Measurements from ENCODE around the gene UNC5B.
"Not testable (repeated sequence)": the region's sequence is repeated elsewhere in the genome, so short reads cannot be mapped to it uniquely, and the experiment has no call there.

Gene UNC5B

DNA sequence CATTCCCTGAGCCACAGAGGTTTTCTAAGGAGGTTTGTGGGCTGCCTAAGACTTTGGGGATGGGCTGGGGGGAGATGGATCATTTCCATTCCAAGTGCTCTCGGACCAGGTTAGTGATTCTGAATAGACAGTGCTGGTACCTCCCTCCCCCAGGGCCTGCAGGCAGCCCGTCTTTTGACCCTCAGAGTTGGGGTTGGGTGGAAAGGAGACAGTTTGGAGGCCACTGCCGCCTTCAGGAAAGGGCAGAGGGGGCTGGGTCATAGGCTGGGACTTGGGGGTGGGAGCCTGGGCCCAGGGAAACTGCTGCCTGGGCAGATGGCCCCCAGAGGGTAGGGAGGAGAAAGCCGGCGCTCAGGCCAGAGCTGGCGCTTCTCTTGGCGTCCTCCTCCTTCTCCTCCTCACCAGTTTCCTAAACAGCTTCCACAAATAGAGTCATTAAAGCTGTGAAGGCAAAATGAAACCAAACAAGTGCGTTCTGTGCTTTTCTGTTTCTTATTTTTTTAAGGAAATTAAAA lies 4.4 kb downstream of the UNC5B start:
- Histone ChIP-seq H3K4me3 (ENCODE audit: low read depth, low read length) (peak overlapping the region; percentile 87), H3K79me2 (ENCODE audit: control insufficient read depth, insufficient read depth, low read length, unreplicated experiment) (no peaks in the 10 kb centered on the region), H3K27ac (ENCODE audit: low read depth, low read length) (no peak overlapping the region), H3K36me3 (ENCODE audit: insufficient read depth, low read length) (no peaks in the 10 kb centered on the region), H2AFZ (ENCODE audit: low read length, unreplicated experiment) (peak overlapping the region; percentile 99), H3K27me3 (ENCODE audit: insufficient read depth, low read length) (no peaks in the 10 kb centered on the region), H3K4me1 (ENCODE audit: control insufficient read depth, insufficient read depth, low read length, unreplicated experiment) (peaks cover 14% of the 10 kb centered on the region)

DNA sequence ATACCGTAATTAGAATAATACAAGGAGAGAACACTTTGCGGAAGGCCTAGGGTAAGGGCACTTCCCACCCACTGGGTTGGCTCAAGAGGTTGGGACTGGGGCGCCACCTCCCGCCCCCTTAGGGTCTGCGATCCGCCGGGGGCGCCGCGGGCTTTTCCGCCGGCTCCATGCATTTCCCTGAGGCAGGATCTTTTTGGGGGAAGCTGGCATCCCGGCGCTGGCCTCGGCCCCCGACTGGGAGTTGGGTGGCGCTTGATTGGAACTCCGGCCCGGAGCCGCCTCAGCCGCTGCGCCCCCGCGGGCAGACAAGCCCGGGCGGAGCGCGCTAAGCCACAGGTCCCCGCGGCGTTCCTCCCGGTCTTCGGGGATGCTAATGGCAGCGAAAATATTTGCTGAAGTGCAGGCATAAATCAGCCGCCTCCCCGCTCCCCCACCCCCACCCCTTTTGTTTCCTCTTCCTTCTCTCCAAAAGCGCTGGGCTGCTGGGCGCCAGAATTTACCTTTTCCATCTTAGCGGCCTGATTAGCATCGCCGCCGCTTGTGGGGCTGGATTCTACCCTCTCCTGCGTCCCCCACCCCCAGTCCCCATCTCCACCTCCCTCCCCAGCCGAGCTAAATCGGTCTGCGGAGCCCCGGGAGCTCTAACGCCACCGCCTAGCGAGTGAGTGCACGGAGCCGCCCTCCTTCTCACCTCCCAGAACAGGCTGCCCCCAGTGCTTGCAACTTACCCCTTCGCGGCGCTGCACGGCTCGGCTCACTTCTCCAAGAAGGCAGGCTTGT lies 5.1 kb downstream of the UNC5B start:
- Histone ChIP-seq H3K79me2 (ENCODE audit: control insufficient read depth, insufficient read depth, low read length, unreplicated experiment) (no peaks in the 10 kb centered on the region), H3K4me3 (ENCODE audit: low read depth, low read length) (peak overlapping the region; percentile 87), H3K36me3 (ENCODE audit: insufficient read depth, low read length) (no peaks in the 10 kb centered on the region), H3K27ac (ENCODE audit: low read depth, low read length) (no peak overlapping the region), H3K4me1 (ENCODE audit: control insufficient read depth, insufficient read depth, low read length, unreplicated experiment) (peaks cover 12% of the 10 kb centered on the region), H3K27me3 (ENCODE audit: insufficient read depth, low read length) (no peaks in the 10 kb centered on the region), H2AFZ (ENCODE audit: low read length, unreplicated experiment) (peak overlapping the region; percentile 99)

DNA sequence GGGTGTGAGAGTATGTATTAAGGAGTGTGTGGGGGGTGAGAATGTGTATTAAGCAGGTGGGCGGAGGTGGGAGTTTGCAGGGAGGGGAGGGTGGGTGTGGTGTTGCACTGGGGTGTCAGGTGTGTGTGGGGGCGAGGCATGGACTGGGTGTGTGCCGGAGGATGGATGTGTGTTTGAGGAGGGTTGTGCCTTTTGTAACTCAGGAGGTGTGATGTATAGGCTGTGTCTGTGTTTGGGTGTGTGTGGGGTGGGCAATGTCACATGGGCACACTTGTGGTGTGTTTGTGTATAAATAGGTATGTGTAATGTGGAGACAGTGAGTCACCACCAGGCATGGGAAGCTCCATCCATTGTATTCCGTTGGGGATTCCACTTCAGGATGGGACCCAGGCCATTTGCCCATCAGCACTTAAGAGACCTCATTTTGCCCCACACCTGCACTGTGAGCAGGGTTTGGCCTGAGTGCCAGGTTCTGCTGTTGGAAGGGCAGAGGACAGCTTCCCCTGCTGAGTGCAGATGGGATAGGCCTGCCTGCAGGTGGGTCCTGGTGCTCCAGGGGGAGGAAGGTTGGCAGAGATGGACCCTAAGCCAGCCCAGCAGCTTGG lies 5.8 kb downstream of the UNC5B start:
- H3K4me1 ChIP-seq (ENCODE audit: control insufficient read depth, insufficient read depth, low read length, unreplicated experiment), result peaks cover 12% of the 10 kb centered on the region
- peak overlapping the region; percentile 87 for H3K4me3 ChIP-seq (ENCODE audit: low read depth, low read length)
- no peak overlapping the region for H3K27ac ChIP-seq (ENCODE audit: low read depth, low read length)
- no peak overlapping the region for H2AFZ ChIP-seq (ENCODE audit: low read length, unreplicated experiment)
- no peaks in the 10 kb centered on the region for H3K27me3 ChIP-seq (ENCODE audit: insufficient read depth, low read length)
- no peaks in the 10 kb centered on the region for H3K79me2 ChIP-seq (ENCODE audit: control insufficient read depth, insufficient read depth, low read length, unreplicated experiment)
- H3K36me3 ChIP-seq (ENCODE audit: insufficient read depth, low read length), result no peaks in the 10 kb centered on the region

DNA sequence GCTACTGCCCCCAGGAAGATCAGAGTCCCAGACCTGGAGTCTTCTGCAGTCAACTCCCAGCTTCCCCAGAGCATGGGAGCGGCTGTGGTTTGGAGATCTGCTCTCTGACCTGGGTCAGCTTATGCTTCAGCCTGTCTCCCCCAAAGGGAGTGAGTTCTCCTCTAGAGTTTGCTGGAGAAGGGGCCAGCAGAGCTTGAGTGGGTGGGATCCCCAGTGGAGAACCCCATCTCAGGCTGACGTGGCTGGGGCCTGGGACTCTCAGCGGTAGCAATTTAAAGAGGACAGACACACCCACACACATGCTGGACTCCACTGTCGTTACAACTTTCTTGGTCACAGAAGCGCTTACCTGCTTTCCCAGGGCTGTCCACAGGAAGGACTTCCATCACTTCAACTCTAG lies 6.3 kb downstream of the UNC5B start:
- Histone ChIP-seq H3K79me2 (ENCODE audit: control insufficient read depth, insufficient read depth, low read length, unreplicated experiment) (no peaks in the 10 kb centered on the region), H3K36me3 (ENCODE audit: insufficient read depth, low read length) (no peaks in the 10 kb centered on the region), H2AFZ (ENCODE audit: low read length, unreplicated experiment) (no peak overlapping the region), H3K4me1 (ENCODE audit: control insufficient read depth, insufficient read depth, low read length, unreplicated experiment) (peaks cover 12% of the 10 kb centered on the region), H3K4me3 (ENCODE audit: low read depth, low read length) (no peak overlapping the region), H3K27ac (ENCODE audit: low read depth, low read length) (no peak overlapping the region), H3K27me3 (ENCODE audit: insufficient read depth, low read length) (no peaks in the 10 kb centered on the region)

DNA sequence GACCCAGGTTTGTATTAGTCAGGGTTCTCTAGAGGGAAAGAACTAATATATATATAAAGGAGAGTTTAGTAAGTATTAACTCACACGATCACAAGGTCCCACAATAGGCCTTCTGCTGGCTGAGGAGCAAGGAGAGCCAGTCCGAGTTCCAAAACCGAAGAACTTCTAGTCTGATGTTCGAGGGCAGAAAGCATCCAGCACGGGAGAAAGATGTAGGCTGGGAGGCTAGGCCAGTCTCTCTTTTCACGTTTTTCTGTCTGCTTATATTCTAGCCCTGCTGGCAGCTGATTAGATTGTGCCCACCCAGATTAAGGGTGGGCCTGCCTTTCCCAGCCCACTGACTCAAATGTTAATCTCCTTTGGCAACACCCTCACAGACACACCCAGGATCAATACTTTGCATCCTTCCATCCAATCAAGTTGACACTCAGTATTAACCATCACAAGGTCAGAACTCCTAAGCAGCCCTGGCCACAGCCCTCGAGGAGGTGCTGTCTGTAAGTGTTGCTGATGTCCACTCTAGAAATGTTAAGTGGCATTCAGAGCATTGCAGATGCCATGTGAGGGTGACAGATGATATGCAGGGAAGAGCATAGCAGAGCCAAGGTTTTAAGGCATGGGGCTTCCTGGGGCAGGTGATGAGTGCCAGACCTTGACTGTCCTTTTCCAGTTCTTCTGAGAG lies 7.0 kb downstream of the UNC5B start:
- not testable (repeated sequence) for H3K36me3 ChIP-seq (ENCODE audit: insufficient read depth, low read length); H3K27me3 ChIP-seq (ENCODE audit: insufficient read depth, low read length); H2AFZ ChIP-seq (ENCODE audit: low read length, unreplicated experiment); H3K4me3 ChIP-seq (ENCODE audit: low read depth, low read length); H3K27ac ChIP-seq (ENCODE audit: low read depth, low read length); H3K79me2 ChIP-seq (ENCODE audit: control insufficient read depth, insufficient read depth, low read length, unreplicated experiment)
- H3K4me1 ChIP-seq (ENCODE audit: control insufficient read depth, insufficient read depth, low read length, unreplicated experiment), result peaks cover 12% of the 10 kb centered on the region

DNA sequence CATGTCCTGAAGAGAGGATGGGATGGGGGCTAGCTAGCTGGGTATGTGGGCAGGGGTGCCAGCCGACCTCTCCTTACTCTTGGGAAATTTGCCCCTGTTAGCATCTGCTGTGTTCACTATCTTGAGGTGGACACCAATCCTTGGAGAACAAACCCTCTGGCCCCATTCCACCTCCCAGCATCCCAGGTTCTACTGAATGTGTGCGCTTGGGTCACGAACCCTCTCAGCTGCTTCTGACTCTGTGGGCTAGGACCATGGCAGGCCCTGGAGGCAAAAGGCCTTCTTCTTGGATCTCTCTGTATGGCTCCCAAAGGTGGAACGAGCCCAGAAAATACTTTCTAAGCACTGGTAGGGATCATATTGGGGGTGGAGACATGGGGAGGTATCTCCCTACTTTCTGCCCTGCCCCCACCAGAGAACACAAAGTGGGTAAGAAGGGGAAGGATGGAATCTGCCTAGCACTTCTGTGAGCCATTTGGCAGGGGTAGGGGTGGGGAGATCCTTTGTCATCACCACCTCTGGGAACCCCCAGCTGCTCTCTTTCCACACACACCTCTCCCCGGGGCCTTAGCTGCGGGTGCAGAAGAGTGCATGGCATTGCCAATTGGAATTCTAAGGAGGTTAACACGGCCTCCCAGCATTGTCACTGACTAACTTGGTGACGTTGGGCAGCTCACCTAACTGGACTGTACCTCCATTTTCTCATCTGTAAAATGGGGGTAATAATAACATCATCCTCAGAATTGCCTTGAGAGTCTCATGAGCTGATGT lies 7.7 kb downstream of the UNC5B start:
- H3K27me3 ChIP-seq (ENCODE audit: insufficient read depth, low read length), result no peaks in the 10 kb centered on the region
- H3K79me2 ChIP-seq (ENCODE audit: control insufficient read depth, insufficient read depth, low read length, unreplicated experiment), result no peaks in the 10 kb centered on the region
- H3K4me1 ChIP-seq (ENCODE audit: control insufficient read depth, insufficient read depth, low read length, unreplicated experiment), result peaks cover 12% of the 10 kb centered on the region
- no peaks in the 10 kb centered on the region for H3K36me3 ChIP-seq (ENCODE audit: insufficient read depth, low read length)
- H2AFZ ChIP-seq (ENCODE audit: low read length, unreplicated experiment), result no peak overlapping the region
- no peak overlapping the region for H3K4me3 ChIP-seq (ENCODE audit: low read depth, low read length)
- H3K27ac ChIP-seq (ENCODE audit: low read depth, low read length), result no peak overlapping the region

DNA sequence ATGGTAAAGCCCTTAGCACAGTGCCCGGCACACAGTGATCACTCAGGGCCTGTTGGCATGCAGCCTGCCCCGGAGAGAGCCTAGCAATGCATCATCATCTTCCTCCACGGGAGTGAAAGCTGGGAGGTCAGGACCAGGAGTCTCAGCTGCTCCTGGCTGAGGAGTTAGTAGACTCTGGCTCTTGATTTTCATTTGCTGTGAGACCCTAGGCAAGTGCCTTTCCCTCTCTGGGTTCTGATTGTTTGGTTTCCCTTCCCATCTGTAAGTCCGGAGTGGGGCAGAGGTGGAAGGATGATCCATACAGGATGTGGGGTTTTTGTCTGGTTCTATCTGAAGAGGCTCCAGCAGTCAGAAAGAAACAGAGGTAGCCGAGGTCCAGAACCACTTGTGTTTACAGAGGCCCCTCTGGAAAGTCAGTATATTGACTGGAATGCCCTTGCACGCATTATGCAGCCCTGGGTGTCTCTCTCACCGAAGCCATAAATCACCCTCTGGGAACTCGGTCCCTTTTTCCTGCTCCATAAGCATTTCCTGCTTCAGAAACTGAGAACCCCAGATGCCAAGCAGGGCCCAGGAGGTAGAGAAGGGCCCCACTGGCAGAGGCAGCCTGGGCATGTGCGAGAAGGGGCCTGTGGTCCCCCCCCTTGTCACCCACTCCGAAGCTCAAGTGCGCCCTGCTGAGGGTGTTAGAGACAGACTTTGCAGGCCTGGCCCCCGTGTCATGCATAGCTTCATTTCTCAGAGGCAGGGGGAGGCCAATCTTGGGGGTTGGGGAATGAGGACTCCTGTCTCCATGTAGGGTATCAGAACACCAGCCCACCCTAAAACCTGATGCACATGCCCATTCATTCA lies 8.5 kb downstream of the UNC5B start:
- H3K27ac ChIP-seq (ENCODE audit: low read depth, low read length), result no peak overlapping the region
- H3K27me3 ChIP-seq (ENCODE audit: insufficient read depth, low read length), result no peaks in the 10 kb centered on the region
- no peak overlapping the region for H3K4me3 ChIP-seq (ENCODE audit: low read depth, low read length)
- H3K79me2 ChIP-seq (ENCODE audit: control insufficient read depth, insufficient read depth, low read length, unreplicated experiment), result no peaks in the 10 kb centered on the region
- no peaks in the 10 kb centered on the region for H3K36me3 ChIP-seq (ENCODE audit: insufficient read depth, low read length)
- peaks cover 8% of the 10 kb centered on the region for H3K4me1 ChIP-seq (ENCODE audit: control insufficient read depth, insufficient read depth, low read length, unreplicated experiment)
- H2AFZ ChIP-seq (ENCODE audit: low read length, unreplicated experiment), result no peak overlapping the region

DNA sequence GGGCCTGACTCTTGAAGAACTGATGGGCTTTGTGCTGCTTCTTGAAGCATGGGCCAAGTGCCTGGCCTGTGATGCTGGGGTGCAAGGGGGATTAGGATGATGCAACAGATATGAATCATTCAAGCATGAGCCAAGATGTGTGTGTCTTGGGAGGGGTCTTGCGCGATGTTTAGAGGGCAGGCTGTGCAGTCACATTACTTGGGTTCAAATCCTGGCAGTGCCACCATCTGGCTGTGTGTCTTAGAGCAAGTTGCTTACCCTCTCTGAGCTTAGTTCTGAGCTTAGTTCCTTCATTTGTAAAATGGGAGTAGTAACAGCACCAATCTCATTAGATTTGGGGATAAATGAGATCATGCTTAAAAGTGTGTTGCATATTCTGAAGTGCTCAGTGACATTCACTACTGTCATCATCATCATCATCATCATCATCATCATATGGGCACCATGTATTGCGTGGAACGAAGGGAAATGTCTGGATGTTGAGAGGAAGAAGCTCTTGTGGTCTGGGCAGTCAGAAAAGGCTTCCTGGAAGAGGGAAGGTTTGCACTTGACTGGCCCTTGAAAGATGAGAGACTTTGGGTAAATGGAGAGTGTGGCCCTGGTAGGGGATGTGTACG lies 9.3 kb downstream of the UNC5B start:
- no peaks in the 10 kb centered on the region for H3K36me3 ChIP-seq (ENCODE audit: insufficient read depth, low read length)
- no peaks in the 10 kb centered on the region for H3K27me3 ChIP-seq (ENCODE audit: insufficient read depth, low read length)
- peaks cover 2% of the 10 kb centered on the region for H3K4me1 ChIP-seq (ENCODE audit: control insufficient read depth, insufficient read depth, low read length, unreplicated experiment)
- no peak overlapping the region for H2AFZ ChIP-seq (ENCODE audit: low read length, unreplicated experiment)
- no peak overlapping the region for H3K27ac ChIP-seq (ENCODE audit: low read depth, low read length)
- no peak overlapping the region for H3K4me3 ChIP-seq (ENCODE audit: low read depth, low read length)
- H3K79me2 ChIP-seq (ENCODE audit: control insufficient read depth, insufficient read depth, low read length, unreplicated experiment), result no peaks in the 10 kb centered on the region

DNA sequence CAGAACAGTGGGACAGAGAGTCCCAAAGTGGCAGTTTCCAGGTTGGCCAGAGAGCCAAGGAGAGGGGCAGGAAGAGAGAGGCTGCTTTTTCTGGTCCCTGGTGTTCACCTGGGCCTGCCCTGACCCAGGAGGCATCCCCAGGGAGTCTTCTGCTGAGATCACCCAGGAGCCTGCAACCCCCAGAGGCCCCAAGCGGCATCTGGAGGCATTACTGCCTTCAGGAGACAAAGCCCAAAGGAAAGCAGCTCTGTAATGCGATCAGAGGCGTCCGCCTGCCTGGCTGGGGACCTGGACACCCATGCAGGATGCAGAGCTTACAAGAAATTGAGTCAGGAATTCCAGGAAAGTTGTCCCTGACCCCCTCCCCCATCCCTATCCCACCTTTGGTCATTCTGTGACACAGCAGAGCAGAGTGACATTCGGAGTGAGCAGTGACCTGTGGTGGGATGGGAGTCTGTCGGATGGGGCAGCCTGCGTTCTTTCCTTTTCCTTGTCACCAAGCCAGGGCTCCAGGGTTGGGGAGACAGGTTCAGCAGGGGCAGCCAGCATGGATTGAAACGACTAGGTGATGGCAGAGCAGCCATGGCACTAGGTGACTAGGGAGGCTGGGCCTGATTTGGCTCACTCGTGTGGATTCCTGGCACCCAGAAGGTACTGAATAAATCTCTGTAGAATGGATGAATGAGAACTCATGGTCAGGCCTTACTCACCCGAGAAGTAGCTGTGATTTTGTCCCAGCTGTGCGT lies 10.4 kb downstream of the UNC5B start:
- no peak overlapping the region for H3K27ac ChIP-seq (ENCODE audit: low read depth, low read length)
- no peak overlapping the region for H3K4me3 ChIP-seq (ENCODE audit: low read depth, low read length)
- no peak overlapping the region for H2AFZ ChIP-seq (ENCODE audit: low read length, unreplicated experiment)
- no peaks in the 10 kb centered on the region for H3K27me3 ChIP-seq (ENCODE audit: insufficient read depth, low read length)
- H3K4me1 ChIP-seq (ENCODE audit: control insufficient read depth, insufficient read depth, low read length, unreplicated experiment), result no peaks in the 10 kb centered on the region
- no peaks in the 10 kb centered on the region for H3K36me3 ChIP-seq (ENCODE audit: insufficient read depth, low read length)
- no peaks in the 10 kb centered on the region for H3K79me2 ChIP-seq (ENCODE audit: control insufficient read depth, insufficient read depth, low read length, unreplicated experiment)

Data from ACC112 (cell line).